Dedifferentiated amniotic fluid mesenchymal stem cell (primary cell): ENCODE results near the gene TMPRSS12.
A peak's percentile ranks its signal among the peaks of the same experiment; 100 is the strongest.
"Not testable (repeated sequence)": the region's sequence is repeated elsewhere in the genome, so short reads cannot be mapped to it uniquely, and the experiment has no call there.

Experiments used
- DNase-seq: peaks from one replicate; pipeline ENCODE4 v3.0.0-alpha.2; 2016; ENCODE audit errors: extremely low spot score

The TMPRSS12 gene

DNA sequence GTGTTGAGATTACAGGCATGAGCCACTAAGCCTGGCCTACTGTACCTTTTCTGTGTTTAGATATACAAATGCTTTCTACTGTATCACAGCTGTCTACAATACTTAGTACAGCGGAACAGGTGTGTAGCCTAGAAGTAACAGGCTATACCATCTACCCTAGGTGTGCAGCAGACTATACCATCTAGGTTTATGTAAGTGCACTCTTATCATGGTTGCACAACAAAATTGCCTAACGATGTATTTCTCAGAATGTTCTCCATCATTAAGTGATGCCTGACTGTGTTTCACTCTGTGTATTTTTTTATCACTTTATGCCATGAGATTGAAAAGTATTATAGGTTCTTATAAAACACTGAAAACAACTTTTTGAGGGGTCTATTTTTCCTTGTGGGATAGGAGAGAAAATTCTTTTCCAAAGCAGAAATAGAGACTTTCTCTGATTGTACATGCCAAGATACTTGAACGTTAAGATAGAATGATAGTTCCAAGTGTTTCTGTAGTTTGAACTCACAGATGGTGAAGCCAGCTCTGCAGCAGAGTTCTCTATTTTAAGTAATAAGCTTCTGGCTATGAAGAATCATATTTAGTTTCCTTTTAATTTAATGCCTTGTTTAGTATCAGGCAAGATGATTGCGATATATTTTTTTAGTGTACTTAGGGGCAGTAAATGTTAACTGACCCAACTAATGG, 17.0 kb downstream of the TMPRSS12 start:
- DNase-seq: no peak

- peak; percentile 57 for DNase-seq
Observed at GRCh38 chr12:50862316-50862715, 19.6 kb downstream of the TMPRSS12 start.

GRCh38 chr12:50865266-50865665, 22.5 kb downstream of the TMPRSS12 start:
- DNase-seq: no peak

GRCh38 chr12:50868881-50869280, 26.2 kb downstream of the TMPRSS12 start:
- DNase-seq: not testable (repeated sequence)

- DNase-seq: no peak
Observed at GRCh38 chr12:50882563-50882962, 39.8 kb downstream of the TMPRSS12 start.

DNA sequence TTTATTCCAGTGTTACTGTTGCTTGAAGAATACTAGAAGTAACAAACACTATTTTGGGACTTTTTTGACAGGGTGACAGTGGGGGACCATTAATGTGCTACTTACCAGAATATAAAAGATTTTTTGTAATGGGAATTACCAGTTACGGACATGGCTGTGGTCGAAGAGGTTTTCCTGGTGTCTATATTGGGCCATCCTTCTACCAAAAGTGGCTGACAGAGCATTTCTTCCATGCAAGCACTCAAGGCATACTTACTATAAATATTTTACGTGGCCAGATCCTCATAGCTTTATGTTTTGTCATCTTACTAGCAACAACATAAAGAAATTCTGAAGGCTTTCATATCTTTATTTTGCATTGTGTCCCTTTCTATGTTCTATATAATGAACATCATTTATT, 44.5 kb downstream of the TMPRSS12 start:
- DNase-seq: no peak

DNA sequence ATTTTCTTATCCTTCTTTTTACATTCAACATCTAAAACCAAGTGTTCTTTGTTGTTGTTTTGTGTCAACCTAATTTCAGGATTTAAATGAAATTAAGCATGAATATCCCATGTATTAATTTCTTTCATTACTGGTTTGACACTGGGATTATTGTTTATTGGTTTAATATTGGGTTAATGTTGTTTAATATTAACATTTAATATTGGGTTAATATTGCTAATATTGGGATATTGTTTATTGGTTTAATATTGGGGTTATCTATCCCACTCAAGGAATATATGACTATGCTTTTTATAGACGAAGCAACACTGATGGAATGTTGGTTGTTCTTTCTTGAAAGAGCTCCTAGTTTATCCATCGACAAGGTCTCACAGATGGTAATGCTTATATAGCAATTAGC, 45.9 kb downstream of the TMPRSS12 start:
- DNase-seq: no peak

DNA sequence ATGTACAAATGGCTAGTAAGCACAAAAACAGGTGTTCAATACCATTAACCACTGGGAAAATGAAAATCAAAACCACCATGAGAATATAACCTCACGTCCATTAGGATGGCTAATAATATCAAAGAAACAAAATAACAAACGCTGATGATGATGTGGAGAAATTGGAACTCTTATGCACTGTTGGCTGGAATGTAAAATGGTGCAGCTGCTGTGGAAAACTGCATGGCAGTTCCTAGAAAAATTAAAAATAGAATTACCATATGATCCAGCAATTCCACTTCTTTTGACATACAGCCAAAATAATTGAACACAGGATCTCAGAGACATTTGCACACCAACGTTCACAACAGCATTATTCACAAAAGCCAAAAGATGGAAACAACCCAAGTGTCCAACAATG, 51.5 kb downstream of the TMPRSS12 start:
- no peak for DNase-seq

- no peak for DNase-seq
Observed at GRCh38 chr12:50901685-50902113, 59.0 kb downstream of the TMPRSS12 start.

GRCh38 chr12:50908479-50908878, 65.8 kb downstream of the TMPRSS12 start:
- not testable (repeated sequence) for DNase-seq

- not testable (repeated sequence) for DNase-seq
Observed at GRCh38 chr12:50912361-50912760, 69.6 kb downstream of the TMPRSS12 start.

- DNase-seq: no peak
Observed at GRCh38 chr12:50913224-50913623, 70.5 kb downstream of the TMPRSS12 start.

DNA sequence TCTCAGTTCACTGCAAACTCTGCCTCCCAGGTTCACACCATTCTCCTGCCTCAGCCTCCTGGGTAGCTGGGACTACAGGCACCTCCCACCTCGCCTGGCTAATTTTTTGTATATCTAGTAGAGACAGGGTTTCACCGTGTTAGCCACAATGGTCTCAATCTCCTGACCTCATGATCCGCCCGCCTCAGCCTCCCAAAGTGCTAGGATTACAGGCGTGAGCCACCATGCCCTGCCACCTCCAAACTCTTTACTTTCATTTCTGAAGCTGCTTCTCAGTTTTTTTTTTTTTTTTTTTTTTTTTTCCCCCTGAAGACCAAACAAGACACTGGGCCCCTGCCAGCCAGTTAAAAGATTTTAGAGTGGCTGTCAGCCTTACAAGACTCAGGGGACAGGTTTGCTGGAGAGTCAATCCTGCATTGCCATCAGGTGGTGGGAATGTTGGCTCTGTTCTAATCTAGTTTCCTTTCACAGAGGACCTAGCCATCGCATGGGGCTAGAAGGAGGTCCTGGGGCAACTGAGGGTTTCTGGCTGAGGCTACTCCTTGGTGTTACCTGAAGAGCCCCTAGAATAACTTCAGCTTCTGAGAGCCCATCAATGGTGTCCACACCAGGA, 72.3 kb downstream of the TMPRSS12 start:
- no peak for DNase-seq

DNA sequence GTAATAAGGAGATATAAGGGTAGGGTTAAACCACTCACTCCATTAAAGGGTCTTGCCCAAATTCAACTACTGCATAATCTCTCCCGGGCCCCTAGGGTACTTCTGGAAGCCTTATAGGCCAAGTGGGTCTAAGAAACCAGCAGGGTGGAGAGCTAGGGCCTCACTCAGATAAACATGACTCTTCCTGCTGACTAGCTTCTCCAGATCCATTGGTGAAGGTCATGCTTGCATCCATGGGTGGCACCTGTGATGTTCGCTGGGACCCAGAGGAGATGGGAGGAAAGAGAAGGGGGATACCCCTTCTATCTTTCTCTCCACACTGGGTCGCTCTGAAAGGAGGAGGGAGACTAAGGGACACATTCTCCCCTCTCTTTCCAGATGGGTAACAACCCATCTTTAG, 73.6 kb downstream of the TMPRSS12 start:
- DNase-seq: no peak

DNA sequence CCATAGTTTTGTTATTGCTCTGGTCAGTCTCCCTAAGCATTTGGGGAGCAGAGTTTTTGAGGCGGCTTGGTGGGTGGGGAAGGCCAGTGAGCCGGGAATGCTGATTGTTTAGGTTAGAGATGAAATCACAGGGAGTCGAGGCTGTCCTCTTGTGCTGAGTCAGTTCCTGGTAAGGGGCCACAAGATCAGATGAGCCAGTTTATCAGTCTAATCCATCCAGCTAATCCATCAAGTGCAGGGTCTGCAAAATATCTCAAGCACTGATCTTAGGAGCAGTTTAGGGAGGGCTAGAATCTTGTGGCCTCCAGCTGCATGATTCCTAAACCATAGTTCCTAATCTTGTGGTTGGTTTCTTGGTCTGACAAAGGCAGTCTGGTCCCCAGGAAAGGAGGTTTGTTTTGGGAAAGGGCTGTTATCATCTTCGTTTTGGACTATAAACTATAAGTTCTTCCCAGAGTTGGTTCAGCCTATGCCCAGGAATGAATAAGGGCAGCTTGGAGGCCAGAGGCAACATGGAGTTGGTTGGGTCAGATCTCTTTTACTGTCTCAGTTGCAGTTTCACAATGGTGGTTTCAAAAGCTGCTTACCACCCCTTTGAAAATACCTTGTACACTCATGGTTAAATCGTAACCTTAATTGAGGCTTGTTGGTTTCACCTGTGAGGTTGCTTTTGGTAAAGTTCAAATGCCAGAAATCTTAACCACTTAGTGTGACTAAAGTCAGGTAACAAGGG, 76.0 kb downstream of the TMPRSS12 start:
- DNase-seq: no peak

- no peak for DNase-seq
Observed at GRCh38 chr12:50922820-50923219, 80.1 kb downstream of the TMPRSS12 start.

DNA sequence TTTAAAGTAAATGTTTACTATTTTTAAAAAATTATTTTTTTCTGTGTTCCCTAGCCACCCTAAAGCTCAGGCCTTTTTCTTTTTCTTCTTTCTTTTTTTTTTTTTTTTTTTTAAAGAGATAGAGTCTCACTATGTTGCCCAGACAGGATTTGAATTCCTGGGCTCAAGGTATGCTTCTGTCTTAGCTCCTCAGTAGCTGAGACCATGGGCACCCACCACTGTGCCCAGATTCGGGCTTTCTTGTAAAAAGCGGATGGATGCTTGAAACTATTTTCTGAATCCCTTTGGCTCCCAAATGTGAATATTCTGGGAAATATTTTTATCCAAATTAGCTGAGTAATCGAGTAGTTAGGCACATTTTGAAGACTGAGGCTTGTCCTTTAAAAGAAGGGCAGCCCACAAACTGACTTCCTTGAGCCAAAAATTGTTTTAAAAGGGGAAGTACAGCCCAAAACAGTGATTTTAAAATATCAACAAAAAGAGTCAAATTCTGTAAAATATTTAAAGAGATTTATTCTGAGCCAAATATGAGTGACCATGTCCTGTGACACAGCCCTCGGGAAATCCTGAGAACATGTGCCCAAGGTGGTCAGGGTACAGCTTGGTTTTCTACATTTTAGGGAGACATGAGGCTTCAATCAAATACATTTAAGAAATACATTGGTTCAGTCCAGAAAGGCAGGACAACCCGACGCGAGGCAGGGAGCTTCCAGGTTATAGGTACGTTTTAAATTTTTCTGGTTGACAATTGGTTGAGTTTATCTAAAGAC, 80.8 kb downstream of the TMPRSS12 start:
- DNase-seq: no peak

- no peak for DNase-seq
Observed at GRCh38 chr12:50924131-50924438, 81.4 kb downstream of the TMPRSS12 start.

GRCh38 chr12:50924439-50925341, 82.0 kb downstream of the TMPRSS12 start:
- peak; percentile 68 for DNase-seq

- DNase-seq: no peak
Observed at GRCh38 chr12:50925342-50925651, 82.6 kb downstream of the TMPRSS12 start.

DNA sequence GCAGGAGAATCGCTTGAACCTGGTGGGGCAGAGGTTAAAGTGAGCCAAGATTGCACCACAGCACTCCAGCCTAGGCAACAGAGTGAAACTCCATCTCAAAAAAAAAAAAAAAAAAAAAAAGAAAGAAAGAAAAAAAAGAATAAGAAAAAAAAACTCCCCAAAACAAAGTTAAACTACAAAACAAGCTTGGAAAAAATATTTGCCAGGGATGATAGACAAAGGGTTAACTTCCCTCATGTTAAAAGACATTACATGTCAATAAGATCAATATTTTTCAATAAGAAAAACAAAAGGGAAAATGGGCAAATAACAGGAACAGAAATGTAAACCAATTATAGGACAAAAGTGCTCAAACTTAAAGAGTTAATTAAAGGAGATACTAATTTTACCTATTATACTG, 83.2 kb downstream of the TMPRSS12 start:
- no peak for DNase-seq

GRCh38 chr12:50926415-50926814, 83.7 kb downstream of the TMPRSS12 start:
- DNase-seq: no peak
